Ishikawa (cell line): ENCODE results near the gene PACSIN1.

Experiments used
- MAX ChIP-seq: IDR thresholded peaks from 2 replicates; pipeline ENCODE4 v1.6.1; 2012
- REST ChIP-seq: IDR thresholded peaks from 2 replicates; pipeline ENCODE4 v1.6.1; 2012; ENCODE audit warnings: low read depth, mild to moderate bottlenecking
- TAF1 ChIP-seq: IDR thresholded peaks from 2 replicates; pipeline ENCODE4 v1.6.1; 2012; ENCODE audit warnings: low read depth, mild to moderate bottlenecking
- USF1 ChIP-seq: IDR thresholded peaks from 2 replicates; pipeline ENCODE4 v1.6.1; 2012
- YY1 ChIP-seq: IDR thresholded peaks from 2 replicates; pipeline ENCODE4 v1.6.1; 2012; ENCODE audit warnings: low read depth

- no peak for TF ChIP-seq REST
- TF ChIP-seq YY1 = no peak
- no peak for TF ChIP-seq TAF1
- TF ChIP-seq USF1 = no peak
- TF ChIP-seq MAX = no peak
These were observed 93.9 kb downstream of the PACSIN1 start for GRCh38 chr6:34559651-34560365.
